Fibroblast of skin of right quadriceps (primary cell): ENCODE results near the gene PIGT.
A peak's percentile ranks its signal among the peaks of the same experiment; 100 is the strongest.

Experiments used
- DNase-seq: peaks from one replicate; pipeline ENCODE4 v3.0.0-alpha.2; 2013

The PIGT gene

GRCh38 chr20:45415822-45416637 lies at the start of gene PIGT:
Gene PIGT, plus strand, starts transcription at chr20:45416141. Its CDS starts 16 bp downstream, at chr20:45416157.
- peak; percentile 80 for DNase-seq

GRCh38 chr20:45366192-45366591 lies 49.7 kb upstream of the PIGT start:
- no peak for DNase-seq

GRCh38 chr20:45366631-45367030 lies 49.3 kb upstream of the PIGT start:
- DNase-seq, result no peak

GRCh38 chr20:45367126-45367525 lies 48.8 kb upstream of the PIGT start:
- DNase-seq, result no peak

GRCh38 chr20:45368221-45368980 lies 47.5 kb upstream of the PIGT start:
- DNase-seq, result no peak

GRCh38 chr20:45370571-45371160 lies 45.3 kb upstream of the PIGT start:
- no peak for DNase-seq

- DNase-seq, result no peak
Measured at GRCh38 chr20:45372241-45372640, 43.7 kb upstream of the PIGT start.

GRCh38 chr20:45372646-45373352 lies 43.1 kb upstream of the PIGT start:
- no peak for DNase-seq

- DNase-seq, result peak; percentile 74
Measured at GRCh38 chr20:45373353-45374100, 42.4 kb upstream of the PIGT start.

GRCh38 chr20:45374101-45374467 lies 41.9 kb upstream of the PIGT start:
- DNase-seq, result no peak

- DNase-seq, result no peak
Measured at GRCh38 chr20:45374966-45375365, 41.0 kb upstream of the PIGT start.

GRCh38 chr20:45377269-45377668 lies 38.7 kb upstream of the PIGT start:
- DNase-seq, result no peak

GRCh38 chr20:45378191-45378590 lies 37.8 kb upstream of the PIGT start, which contains the start of gene TP53TG5:
Gene TP53TG5, minus strand, starts transcription at chr20:45378325. Its CDS starts 89 bp downstream, at chr20:45378236.
- DNase-seq, result no peak

GRCh38 chr20:45387274-45387673 lies 28.7 kb upstream of the PIGT start:
- DNase-seq, result no peak

GRCh38 chr20:45390931-45391330 lies 25.0 kb upstream of the PIGT start:
- DNase-seq, result no peak

GRCh38 chr20:45391559-45391958 lies 24.4 kb upstream of the PIGT start:
- DNase-seq, result no peak

- no peak for DNase-seq
Measured at GRCh38 chr20:45392733-45393132, 23.2 kb upstream of the PIGT start.

- DNase-seq, result no peak
Measured at GRCh38 chr20:45394221-45395113, 21.5 kb upstream of the PIGT start.

- DNase-seq, result no peak
Measured at GRCh38 chr20:45395114-45395415, 20.9 kb upstream of the PIGT start.

- no peak for DNase-seq
Measured at GRCh38 chr20:45399018-45399417, 16.9 kb upstream of the PIGT start.

GRCh38 chr20:45400346-45401031 lies 15.5 kb upstream of the PIGT start:
- DNase-seq, result no peak
